H1 (cell line): ENCODE data around the gene LARGE2. TPM values are rescaled to one million over a fixed set of nuclear protein-coding genes. Genes with fewer than 3 reads are reported as not detected.

Experiments used
- CTCF ChIA-PET: fragments of 300-600 bp; sonication (Branson Sonifier 250); formaldehyde crosslinking; loops from one replicate; lab custom pipeline; 2021; ENCODE audit not compliant: partially characterized antibody; lab: Charles Lee
- POLR2A ChIA-PET: fragments of 300-600 bp; sonication (Branson Sonifier 250); formaldehyde crosslinking; loops from one replicate; lab custom pipeline; 2021; ENCODE audit warnings: inconsistent platforms; ENCODE audit not compliant: partially characterized antibody; lab: Charles Lee
- DNase-seq, 2 experiments: peaks; one replicate each; pipeline versions ENCODE4 v3.0.0 to v3.0.0-alpha.2; 2010 to 2022; ENCODE audit warnings: low spot score in 2 of 2, low read depth in 1 of 2, mixed read lengths in 1 of 2
- FAIRE-seq: peaks from 2 replicates; lab custom pipeline; 2011; peaks lifted over from hg19 to GRCh38; lab: Jason Lieb, UNC
- H2AFZ ChIP-seq: 2 replicates; pipeline ENCODE4 v1.8.1; 2012; ENCODE audit warnings: low read length, inconsistent platforms
- H2AK5ac ChIP-seq: 2 replicates; pipeline ENCODE4 v1.6.1; 2013; ENCODE audit warnings: low read depth, low read length
- H2BK120ac ChIP-seq: replicated peaks from 2 replicates; pipeline ENCODE3; 2013; ENCODE audit warnings: low read depth, low read length, inconsistent platforms
- H2BK12ac ChIP-seq: 2 replicates; pipeline ENCODE4 v1.6.1; 2013; ENCODE audit warnings: low read depth, low read length
- H2BK15ac ChIP-seq: 2 replicates; pipeline ENCODE4 v1.6.1; 2013; ENCODE audit warnings: low read length
- H2BK20ac ChIP-seq: 2 replicates; pipeline ENCODE4 v1.6.1; 2013; ENCODE audit warnings: low read length
- H2BK5ac ChIP-seq: 2 replicates; pipeline ENCODE4 v1.6.1; 2013; ENCODE audit warnings: low read depth, low read length
- H3K14ac ChIP-seq: 2 replicates; pipeline ENCODE4 v1.6.1; 2013; ENCODE audit warnings: inconsistent platforms; ENCODE audit not compliant: insufficient read length
- H3K18ac ChIP-seq: 2 replicates; pipeline ENCODE4 v1.6.1; 2013; ENCODE audit warnings: low read length; ENCODE audit errors: extremely low read depth
- H3K23ac ChIP-seq: 2 replicates; pipeline ENCODE4 v1.6.1; 2013; ENCODE audit warnings: inconsistent platforms; ENCODE audit not compliant: insufficient read length
- H3K23me2 ChIP-seq: 2 replicates; pipeline ENCODE4 v1.6.1; 2013; ENCODE audit warnings: low read depth, low read length
- H3K27ac ChIP-seq: 2 replicates; pipeline ENCODE4 v1.6.1; 2011; ENCODE audit warnings: low read depth, low read length, inconsistent platforms
- H3K27me3 ChIP-seq, 4 experiments: replicated peaks in 1 of 4; 1 replicate in 1 of 4; 2 replicates in 3 of 4; pipeline versions ENCODE4 v1.6.1 to v1.8.1; 2011 to 2013; ENCODE audit warnings: low read length in 3 of 4, mild to moderate bottlenecking in 3 of 4, inconsistent platforms in 2 of 4, mixed read lengths in 2 of 4, moderate library complexity in 1 of 4; ENCODE audit not compliant: control insufficient read depth in 3 of 4, insufficient read depth in 3 of 4; ENCODE audit errors: extremely low read depth in 1 of 4
- H3K36me3 ChIP-seq, 4 experiments: 2 replicates each; pipeline versions ENCODE4 v1.6.1 to v1.8.1; 2011 to 2013; ENCODE audit warnings: mild to moderate bottlenecking in 4 of 4, low read length in 3 of 4, moderate library complexity in 2 of 4, control low read depth in 1 of 4, inconsistent platforms in 1 of 4; ENCODE audit not compliant: insufficient read depth in 4 of 4, control insufficient read depth in 2 of 4
- H3K4ac ChIP-seq: replicated peaks from 2 replicates; pipeline ENCODE3; 2013; ENCODE audit warnings: low read length, low read depth, mixed read lengths, inconsistent platforms; ENCODE audit not compliant: insufficient read length
- H3K4me1 ChIP-seq, 4 experiments: replicated peaks in 1 of 4; 1 replicate in 1 of 4; 2 replicates in 3 of 4; pipeline versions ENCODE4 v1.6.1 to v1.8.1; 2011 to 2013; ENCODE audit warnings: low read length in 3 of 4, inconsistent platforms in 2 of 4, mixed read lengths in 1 of 4; ENCODE audit not compliant: insufficient read depth in 4 of 4, control insufficient read depth in 3 of 4
- H3K4me2 ChIP-seq, 2 experiments: 2 replicates each; pipeline versions ENCODE4 v1.6.1 to v1.8.1; 2011 to 2013; ENCODE audit warnings: low read depth in 2 of 2, low read length in 2 of 2, control low read depth in 1 of 2, inconsistent platforms in 1 of 2, mild to moderate bottlenecking in 1 of 2; ENCODE audit not compliant: insufficient read depth in 1 of 2
- H3K4me3 ChIP-seq, 4 experiments: fragments of 200-600, 300-600 bp in 1 of 4; sonication (generic), shearing (Covaris generic), sonication (Bioruptor Twin) in 1 of 4; 2 replicates each; pipeline versions ENCODE4 v1.5.1 to v1.8.1; 2011 to 2016; ENCODE audit warnings: low read length in 4 of 4, low read depth in 3 of 4, control low read depth in 2 of 4, inconsistent platforms in 2 of 4, mild to moderate bottlenecking in 2 of 4, mixed read lengths in 1 of 4, moderate library complexity in 1 of 4; ENCODE audit not compliant: insufficient read depth in 2 of 4; ENCODE audit errors: extremely low read depth in 1 of 4
- H3K56ac ChIP-seq: replicated peaks from 2 replicates; pipeline ENCODE3; 2013; ENCODE audit warnings: low read depth, mild to moderate bottlenecking, mixed read lengths, low read length, inconsistent platforms; ENCODE audit not compliant: insufficient read length
- H3K79me1 ChIP-seq: 2 replicates; pipeline ENCODE4 v1.6.1; 2013; ENCODE audit warnings: low read depth, low read length, control low read depth
- H3K79me2 ChIP-seq, 2 experiments: 2 replicates each; pipeline versions ENCODE4 v1.6.1 to v1.8.1; 2012 to 2013; ENCODE audit warnings: low read length in 2 of 2, mild to moderate bottlenecking in 2 of 2, inconsistent platforms in 1 of 2; ENCODE audit not compliant: insufficient read depth in 2 of 2, control insufficient read depth in 1 of 2
- H3K9ac ChIP-seq, 4 experiments: replicated peaks in 1 of 4; 1 replicate in 1 of 4; 2 replicates in 3 of 4; pipeline versions ENCODE4 v1.6.1 to v1.8.1; 2011 to 2013; ENCODE audit warnings: low read depth in 3 of 4, low read length in 3 of 4, control low read depth in 2 of 4, mild to moderate bottlenecking in 2 of 4, moderate library complexity in 2 of 4, inconsistent platforms in 1 of 4; ENCODE audit errors: extremely low read depth in 1 of 4
- H3K9me3 ChIP-seq, 2 experiments: 2 replicates each; pipeline versions ENCODE4 v1.6.1 to v1.8.1; 2012 to 2013; ENCODE audit warnings: mild to moderate bottlenecking in 2 of 2, moderate library complexity in 2 of 2, control low read depth in 1 of 2, inconsistent platforms in 1 of 2, low read depth in 1 of 2, low read length in 1 of 2, mixed read lengths in 1 of 2; ENCODE audit not compliant: insufficient read depth in 2 of 2
- H4K20me1 ChIP-seq, 2 experiments: replicated peaks in 1 of 2; 2 replicates each; pipeline versions ENCODE3 to v1.8.1; 2011 to 2013; ENCODE audit warnings: inconsistent platforms in 2 of 2, low read length in 2 of 2, mild to moderate bottlenecking in 1 of 2; ENCODE audit not compliant: insufficient read depth in 2 of 2, control insufficient read depth in 1 of 2
- H4K5ac ChIP-seq: 2 replicates; pipeline ENCODE4 v1.6.1; 2013; ENCODE audit warnings: low read length, low read depth, mixed read lengths, inconsistent platforms; ENCODE audit not compliant: insufficient read length
- H4K8ac ChIP-seq: 2 replicates; pipeline ENCODE4 v1.8.0; 2013; ENCODE audit warnings: mild to moderate bottlenecking, moderate library complexity, low read length, inconsistent platforms; ENCODE audit not compliant: insufficient read depth; ENCODE audit errors: extremely low read depth
- H4K91ac ChIP-seq: replicated peaks from 2 replicates; pipeline ENCODE3; 2013; ENCODE audit warnings: low read length, mixed read lengths, inconsistent platforms; ENCODE audit not compliant: insufficient read length
- BACH1 ChIP-seq: IDR thresholded peaks from 2 replicates; pipeline ENCODE4 v1.6.1; 2012; ENCODE audit warnings: low read length, improper control_type of control experiment
- USF2 ChIP-seq: IDR thresholded peaks from 2 replicates; pipeline ENCODE4 v1.6.1; 2011; ENCODE audit warnings: low read length, improper control_type of control experiment
- YY1 ChIP-seq: IDR thresholded peaks from 2 replicates; pipeline ENCODE4 v1.6.1; 2011; ENCODE audit warnings: low read depth, mild to moderate bottlenecking, low read length
- WGBS, 2 experiments: shearing (Covaris generic) in 1 of 2; methylation state at CpG; one replicate each; pipeline versions ENCODE4 v1.1.6 to v1.1.7; 2013 to 2015; ENCODE audit warnings: low lambda C conversion rate in 2 of 2, mixed read lengths in 2 of 2, inconsistent platforms in 1 of 2, low coverage in 1 of 2, missing lambda C conversion rate in 1 of 2; ENCODE audit not compliant: insufficient replicate concordance in 2 of 2, insufficient coverage in 1 of 2, insufficient read length in 1 of 2; ENCODE audit errors: extremely low coverage in 1 of 2, missing lambda C conversion rate in 1 of 2; 5-methylcytosine and 5-hydroxymethylcytosine counted together
- polyA plus RNA-seq, 7 experiments: library from polyadenylated mRNA; depleted of rRNA in 3 of 7; stranded (reverse) in 5 of 7; unstranded in 2 of 7; fragments of >200 nt in 5 of 7; fragments of 200-250 nt in 2 of 7; gene quantifications; 1 replicate in 5 of 7; 2 replicates in 1 of 7; 4 replicates in 1 of 7; pipeline versions ENCODE4 v1.2.1 to v1.2.3, GENCODE V29; 2011 to 2013; ENCODE audit warnings: missing spikeins in 2 of 7, mixed read lengths in 2 of 7
- total RNA-seq: library from RNA; stranded (reverse); fragmentation: NEBNext Ultra II Directional; extraction: Animal tissue kit (Norgen Biotek cat#: 25700); gene quantifications from 2 replicates; pipeline ENCODE4 v1.2.1, GENCODE V29; 2021

LARGE2 gene
- total and polyA plus RNA-seq, 2 of the 8 experiments (the other 6 are each of a cell fraction or from before 2014, with no cell fraction given) = 111 to 137 TPM

DNA sequence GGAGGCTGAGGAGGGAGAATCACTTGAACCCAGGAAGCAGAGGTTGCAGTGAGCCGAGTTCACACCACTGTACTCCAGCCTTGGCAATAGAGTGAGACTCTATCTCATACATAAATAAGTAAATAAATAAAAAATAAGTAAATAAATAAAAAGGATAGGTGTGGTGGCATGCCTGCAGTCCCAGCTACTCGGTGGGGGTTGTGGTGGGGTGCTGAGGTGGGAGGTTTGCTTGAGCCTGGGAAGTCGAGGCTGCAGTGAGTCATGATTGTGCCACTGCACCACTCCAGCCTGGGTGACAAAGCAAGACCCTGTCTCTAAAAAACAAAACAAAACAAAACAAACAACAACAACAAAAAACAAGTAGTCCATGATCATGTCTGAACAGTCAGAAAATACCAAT, 3.1 kb downstream of the LARGE2 start:
- H4K8ac ChIP-seq = no peak overlapping the region
- peaks cover 12% of the 10 kb centered on the region; the same call in 1 of the 2 replicates for H3K23me2 ChIP-seq
- H2BK15ac ChIP-seq = no peak overlapping the region
- TF ChIP-seq YY1 (no peak), BACH1 (no peak), USF2 (no peak)
- no peak overlapping the region for H3K18ac ChIP-seq
- no peak overlapping the region for H3K4me3 ChIP-seq
- no peak overlapping the region for H3K4me2 ChIP-seq
- DNase-seq (no peak), FAIRE-seq (no peak)
- no peaks in the 10 kb centered on the region for H3K9me3 ChIP-seq
- no peak overlapping the region for H2AK5ac ChIP-seq
- no peak overlapping the region for H3K4ac ChIP-seq
- H4K5ac ChIP-seq = no peak overlapping the region
- H3K14ac ChIP-seq = no peak overlapping the region
- no peak overlapping the region for H2AFZ ChIP-seq
- ChIA-PET CTCF (interaction anchor here (0.8 to 4.0 kb wide), 2 partner anchors 16 to 52 kb away, joined by 3 to 26 read pairs; no protein-coding TSS in a partner anchor), POLR2A (interaction anchor here (1.4 to 9.8 kb wide), 5 partner anchors 10 to 53 kb away, joined by 3 to 115 read pairs (median 5); no protein-coding TSS in a partner anchor)
- no peak overlapping the region for H3K56ac ChIP-seq
- 87% methylated on average over 3 of the region's 3 CpGs; no CpG with 5 or more reads in 1 of the 2 experiments for WGBS, 2 experiments
- H3K23ac ChIP-seq = no peak overlapping the region
- H4K20me1 ChIP-seq = peaks cover 10 to 20% of the 10 kb centered on the region in 2 experiments
- no peak overlapping the region for H2BK20ac ChIP-seq
- no peak overlapping the region for H4K91ac ChIP-seq
- no peak overlapping the region for H3K27ac ChIP-seq
- H2BK5ac ChIP-seq = no peak overlapping the region; the same call in 1 of the 2 replicates
- H3K4me1 ChIP-seq = peaks cover 8 to 18% (median 13%) of the 10 kb centered on the region in 4 experiments
- H2BK12ac ChIP-seq = no peak overlapping the region
- H3K27me3 ChIP-seq = peaks cover 0 to 9% (median 0%) of the 10 kb centered on the region in 4 experiments; a peak in 3 of 7 replicates
- H2BK120ac ChIP-seq = no peak overlapping the region
- H3K36me3 ChIP-seq = peaks cover 2 to 35% (median 20%) of the 10 kb centered on the region in 4 experiments; a peak in 7 of 8 replicates
- peaks cover 15% of the 10 kb centered on the region for H3K79me1 ChIP-seq
- H3K9ac ChIP-seq = no peak overlapping the region
- H3K79me2 ChIP-seq = peaks cover 0 to 11% of the 10 kb centered on the region in 2 experiments; a peak in 1 of 4 replicates
